GM21786 (cell line): ENCODE results near the gene KDELR3.

Source experiments
- ATAC-seq: cut with Tn5 transposase; IDR thresholded peaks from one replicate; pipeline ENCODE4 v1.9.1; 2021; ENCODE audit not compliant: unreplicated experiment

KDELR3 gene

GRCh38 chr22:38437416-38437815 is 30.5 kb upstream of the KDELR3 start:
- ATAC-seq: no peak

GRCh38 chr22:38440747-38441350 is 27.0 kb upstream of the KDELR3 start:
- no peak for ATAC-seq

GRCh38 chr22:38441620-38442287 is 26.1 kb upstream of the KDELR3 start:
- no peak for ATAC-seq

GRCh38 chr22:38442967-38443627 is 24.8 kb upstream of the KDELR3 start:
- ATAC-seq: no peak

GRCh38 chr22:38443628-38444521 is 24.0 kb upstream of the KDELR3 start:
- no peak for ATAC-seq

GRCh38 chr22:38444783-38445182 is 23.1 kb upstream of the KDELR3 start:
- no peak for ATAC-seq

- no peak for ATAC-seq
These were observed 21.8 kb upstream of the KDELR3 start for GRCh38 chr22:38446018-38446601.

GRCh38 chr22:38448945-38449745 is 18.8 kb upstream of the KDELR3 start:
- ATAC-seq: no peak

- no peak for ATAC-seq
These were observed 18.1 kb upstream of the KDELR3 start for GRCh38 chr22:38449776-38450175.

GRCh38 chr22:38450234-38450797 is 17.6 kb upstream of the KDELR3 start:
- ATAC-seq: no peak

- no peak for ATAC-seq
These were observed 16.5 kb upstream of the KDELR3 start for GRCh38 chr22:38451404-38451803.

GRCh38 chr22:38451864-38452263 is 16.0 kb upstream of the KDELR3 start:
- no peak for ATAC-seq

GRCh38 chr22:38452373-38453065 is 15.4 kb upstream of the KDELR3 start:
- ATAC-seq: no peak

GRCh38 chr22:38453066-38453672 is 14.7 kb upstream of the KDELR3 start:
- ATAC-seq: no peak

- no peak for ATAC-seq
These were observed 13.9 kb upstream of the KDELR3 start for GRCh38 chr22:38453996-38454352.

GRCh38 chr22:38454353-38455075 is 13.4 kb upstream of the KDELR3 start:
- no peak for ATAC-seq

- no peak for ATAC-seq
These were observed 12.8 kb upstream of the KDELR3 start, which contains the start of gene KCNJ4 for GRCh38 chr22:38455076-38455529. Gene KCNJ4 (minus strand): TSS chr22:38455199. CDS start chr22:38428132, 27,067 bp downstream.
